NT2/D1 (cell line): ENCODE results near the gene HOXA4.

Source experiments
- SUZ12 ChIP-seq: IDR thresholded peaks from 2 replicates; pipeline ENCODE4 v1.6.1; 2011; ENCODE audit not compliant: insufficient read length, insufficient read depth; ENCODE audit errors: extremely low read depth
- YY1 ChIP-seq: IDR thresholded peaks from 2 replicates; pipeline ENCODE4 v1.6.1; 2011; ENCODE audit not compliant: insufficient read length, insufficient read depth

DNA sequence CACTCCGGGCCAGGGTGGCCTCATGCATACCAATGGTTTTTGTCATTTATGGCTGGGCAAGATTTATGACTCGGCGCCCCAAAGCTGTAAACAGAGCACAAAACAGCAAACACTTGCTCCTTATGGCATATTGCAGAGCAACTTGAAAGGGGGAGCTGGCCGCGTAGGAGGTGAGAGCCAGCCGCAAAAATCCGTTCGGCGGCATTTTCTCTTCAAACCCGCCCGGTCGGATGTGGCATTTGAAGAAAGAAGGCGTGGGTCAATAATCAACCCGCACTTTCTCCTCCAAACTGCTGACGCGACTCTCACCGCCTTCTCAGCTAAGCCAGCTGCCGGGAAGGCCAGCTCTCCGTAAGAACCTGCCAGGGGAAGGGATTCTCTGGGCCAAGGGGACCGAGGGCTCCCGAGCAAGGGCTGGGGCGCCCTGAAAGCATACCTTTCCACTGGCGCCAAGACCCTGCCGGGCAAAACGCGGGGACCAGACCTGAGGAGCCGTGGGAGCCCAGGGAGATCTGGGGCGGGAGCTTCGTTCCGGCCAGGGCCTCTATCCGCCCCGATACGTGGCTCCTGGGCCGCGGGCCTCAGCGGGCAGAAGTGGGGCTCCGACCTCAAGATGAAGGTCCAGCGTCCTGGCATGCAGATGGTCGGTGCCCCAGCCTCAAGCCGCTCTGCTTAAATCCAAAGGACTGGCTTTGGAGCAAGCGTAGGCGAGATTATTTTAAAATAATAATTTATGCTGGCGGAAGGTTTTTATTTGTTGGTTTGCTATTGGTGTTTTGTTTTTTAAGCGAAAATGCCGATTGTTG lies 15.1 kb downstream of the HOXA4 start:
- TF ChIP-seq YY1, result no peak
- no peak for TF ChIP-seq SUZ12
